HepG2 (cell line): ENCODE results near the gene ADRA1B. TPM values are rescaled to one million over a fixed set of nuclear protein-coding genes. Genes with fewer than 3 reads are reported as not detected.

Source experiments
- AHDC1 ChIP-seq: sonication (generic); formaldehyde crosslinking; IDR thresholded peaks from 2 replicates; pipeline ENCODE4 v1.5.1; 2020; ENCODE audit warnings: mild to moderate bottlenecking, missing genetic modification reagents, borderline replicate concordance
- BCL3 ChIP-seq: sonication (generic); formaldehyde crosslinking; IDR thresholded peaks from 2 replicates; pipeline ENCODE4 v1.5.1; 2020; ENCODE audit warnings: mild to moderate bottlenecking, missing genetic modification reagents, moderate library complexity
- EZH2 ChIP-seq: conservative IDR thresholded peaks from 2 replicates; pipeline ENCODE4 v1.6.1; 2012; ENCODE audit warnings: mild to moderate bottlenecking, low read depth, low read length, moderate library complexity
- FOSL1 ChIP-seq: sonication (generic); formaldehyde crosslinking; IDR thresholded peaks from 2 replicates; pipeline ENCODE4 v1.9.0; 2021; ENCODE audit warnings: missing genetic modification reagents, borderline replicate concordance
- ZNF24 ChIP-seq: fragments of 450-650 bp; IDR thresholded peaks from 2 replicates; pipeline ENCODE4 v1.6.1; 2017; ENCODE audit warnings: antibody characterized with exemption, mild to moderate bottlenecking
- ZNF549 ChIP-seq: sonication (generic); formaldehyde crosslinking; IDR thresholded peaks from 2 replicates; pipeline ENCODE4 v1.5.0; 2020; ENCODE audit warnings: missing genetic modification reagents
- ZNF878 ChIP-seq: sonication (generic); formaldehyde crosslinking; IDR thresholded peaks from 2 replicates; pipeline ENCODE4 v1.8.1; 2023; ENCODE audit warnings: mild to moderate bottlenecking, missing genetic modification reagents, moderate library complexity
- polyA plus RNA-seq, 8 experiments: library from polyadenylated mRNA; depleted of rRNA in 3 of 8; stranded (reverse) in 7 of 8; unstranded in 1 of 8; fragments of >200 nt; fragmentation: Illumina TruSeq in 4 of 8; extraction: Trizol in 4 of 8; gene quantifications; 2 replicates each; pipeline versions ENCODE4 v1.2.1 to v1.2.3, GENCODE V29; 2011 to 2016; ENCODE audit warnings: low read depth in 4 of 8, missing spikeins in 1 of 8, mixed read lengths in 1 of 8; ENCODE audit not compliant: insufficient read depth in 1 of 8
- total RNA-seq, 5 experiments: library from RNA; depleted of rRNA; stranded (reverse); fragments of >200 nt; fragmentation: Illumina TruSeq; extraction: Trizol; gene quantifications; 2 replicates each; pipeline ENCODE4 v1.2.3, GENCODE V29; 2016; ENCODE audit warnings: low read depth in 1 of 5
- TF ChIP-seq, protein P1 (sequence below), 2 experiments: sonication (generic) in 1 of 2; formaldehyde crosslinking in 1 of 2; IDR thresholded peaks; 2 replicates each; pipeline versions ENCODE4 v1.5.1 to v1.6.1; 2011 to 2020; ENCODE audit warnings: borderline replicate concordance in 1 of 2, low read depth in 1 of 2, low read length in 1 of 2, mild to moderate bottlenecking in 1 of 2, missing genetic modification reagents in 1 of 2, moderate library complexity in 1 of 2

ADRA1B gene
- total and polyA plus RNA-seq, 2 of the 13 experiments (the other 11 are each of a cell fraction or from before 2014, with no cell fraction given), result not detected

- TF ChIP-seq AHDC1 (CRISPR knock-in tag) (no peak), BCL3 (CRISPR knock-in tag) (no peak), EZH2 (no peak), FOSL1 (no peak), ZNF549 (CRISPR knock-in tag) (no peak), ZNF878 (CRISPR knock-in tag) (no peak), ZNF24 (no peak)
- TF ChIP-seq, protein P1, sequence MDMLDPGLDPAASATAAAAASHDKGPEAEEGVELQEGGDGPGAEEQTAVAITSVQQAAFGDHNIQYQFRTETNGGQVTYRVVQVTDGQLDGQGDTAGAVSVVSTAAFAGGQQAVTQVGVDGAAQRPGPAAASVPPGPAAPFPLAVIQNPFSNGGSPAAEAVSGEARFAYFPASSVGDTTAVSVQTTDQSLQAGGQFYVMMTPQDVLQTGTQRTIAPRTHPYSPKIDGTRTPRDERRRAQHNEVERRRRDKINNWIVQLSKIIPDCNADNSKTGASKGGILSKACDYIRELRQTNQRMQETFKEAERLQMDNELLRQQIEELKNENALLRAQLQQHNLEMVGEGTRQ (IDR thresholded peaks at IDR 0.05; ENCODE audit: low read depth, low read length), result no peak
- TF ChIP-seq, protein P1 (CRISPR knock-in tag; IDR thresholded peaks at IDR 0.05; ENCODE audit: borderline replicate concordance), result no peak
Measured at GRCh38 chr5:159962214-159962613, 45.9 kb downstream of the ADRA1B start (continued).
